DOHH2 (cell line): ENCODE measurements around the gene GATC.

ENCODE experiments used
- CTCF ChIP-seq: fragments of 200-600 bp; sonication (generic); IDR thresholded peaks from one replicate; pipeline ENCODE4 v1.5.1; 2014; ENCODE audit warnings: antibody characterized with exemption, mild to moderate bottlenecking, low read depth, low read length; ENCODE audit not compliant: poor library complexity, severe bottlenecking
- EZH2phosphoT487 ChIP-seq: fragments of 200-600 bp; sonication (generic); IDR thresholded peaks from 2 replicates; pipeline ENCODE4 v1.6.1; 2017; ENCODE audit warnings: borderline replicate concordance, mild to moderate bottlenecking, antibody characterized with exemption, low read length, moderate library complexity, mixed read lengths

GRCh38 chr12:120500581-120500980 lies 54.3 kb downstream of the GATC start:
- TF ChIP-seq CTCF (no peak), EZH2phosphoT487 (no peak)
